DMS 273 (cell line): Measurements from ENCODE around the gene LY86.

Source experiments
- DNase-seq: peaks from one replicate; lab custom pipeline; 2025; ENCODE audit not compliant: unreplicated experiment; lab: John Stamatoyannopoulos, UW

LY86 gene

GRCh38 chr6:6678811-6679210 lies 90.3 kb downstream of the LY86 start:
- no peak for DNase-seq

GRCh38 chr6:6679633-6680032 lies 91.1 kb downstream of the LY86 start:
- DNase-seq = no peak

- peak; percentile 31 for DNase-seq
These were observed 92.0 kb downstream of the LY86 start for GRCh38 chr6:6680526-6680925.

- DNase-seq = peak; percentile 20
These were observed 92.7 kb downstream of the LY86 start for GRCh38 chr6:6681075-6681849.

GRCh38 chr6:6682225-6682624 lies 93.7 kb downstream of the LY86 start:
- DNase-seq = no peak

- no peak for DNase-seq
These were observed 95.7 kb downstream of the LY86 start for GRCh38 chr6:6683969-6684833.

GRCh38 chr6:6685249-6686040 lies 96.9 kb downstream of the LY86 start:
- DNase-seq = no peak

GRCh38 chr6:6686176-6686575 lies 97.7 kb downstream of the LY86 start:
- DNase-seq = no peak

GRCh38 chr6:6686748-6687601 lies 98.5 kb downstream of the LY86 start:
- peak; percentile 99 for DNase-seq

GRCh38 chr6:6688283-6688682 lies 99.8 kb downstream of the LY86 start:
- DNase-seq = no peak

- DNase-seq = no peak
These were observed 100.4 kb downstream of the LY86 start for GRCh38 chr6:6688951-6689350.

- no peak for DNase-seq
These were observed 101.1 kb downstream of the LY86 start for GRCh38 chr6:6689400-6690143.

- no peak for DNase-seq
These were observed 101.6 kb downstream of the LY86 start for GRCh38 chr6:6690144-6690483.

- DNase-seq = peak; percentile 79
These were observed 105.9 kb downstream of the LY86 start for GRCh38 chr6:6694368-6694780.

- peak; percentile 77 for DNase-seq
These were observed 106.5 kb downstream of the LY86 start for GRCh38 chr6:6694825-6695624.

GRCh38 chr6:6695625-6696276 lies 107.2 kb downstream of the LY86 start:
- DNase-seq = peak; percentile 79

- peak; percentile 86 for DNase-seq
These were observed 108.5 kb downstream of the LY86 start for GRCh38 chr6:6696867-6697531.

GRCh38 chr6:6697620-6698019 lies 109.1 kb downstream of the LY86 start:
- peak; percentile 25 for DNase-seq
